ACC112 (cell line): Measurements from ENCODE around the gene GPR142.

ENCODE experiments used
- H2AFZ ChIP-seq: fragments of 200-600 bp; sonication (generic); one replicate; pipeline ENCODE4 v1.6.0; 2017; ENCODE audit warnings: antibody characterized with exemption, low read length; ENCODE audit not compliant: unreplicated experiment
- H3K27ac ChIP-seq: fragments of 200-600 bp; sonication (generic); 2 replicates; pipeline ENCODE4 v1.5.1; 2014; ENCODE audit warnings: low read depth, mild to moderate bottlenecking, antibody characterized with exemption, low read length, moderate library complexity
- H3K27me3 ChIP-seq: fragments of 200-600 bp; sonication (generic); 2 replicates; pipeline ENCODE4 v1.6.1; 2014; ENCODE audit warnings: mild to moderate bottlenecking, antibody characterized with exemption, low read length, moderate library complexity, mixed read lengths; ENCODE audit not compliant: insufficient read depth
- H3K36me3 ChIP-seq: fragments of 200-600 bp; sonication (generic); 2 replicates; pipeline ENCODE4 v1.6.1; 2016; ENCODE audit warnings: mild to moderate bottlenecking, antibody characterized with exemption, low read length, moderate library complexity, mixed read lengths; ENCODE audit not compliant: insufficient read depth
- H3K4me1 ChIP-seq: fragments of 200-600 bp; sonication (generic); one replicate; pipeline ENCODE4 v1.6.1; 2016; ENCODE audit warnings: low read length, mixed read lengths; ENCODE audit not compliant: insufficient read depth, unreplicated experiment, control insufficient read depth
- H3K4me3 ChIP-seq: fragments of 200-600 bp; sonication (generic); 2 replicates; pipeline ENCODE4 v1.5.1; 2014; ENCODE audit warnings: mild to moderate bottlenecking, low read depth, low read length
- H3K79me2 ChIP-seq: fragments of 200-600 bp; sonication (generic); one replicate; pipeline ENCODE4 v1.6.0; 2016; ENCODE audit warnings: low read length; ENCODE audit not compliant: control insufficient read depth, unreplicated experiment, insufficient read depth

The GPR142 gene

GRCh38 chr17:74344658-74345057 is 22.6 kb upstream of the GPR142 start:
- no peaks in the 10 kb centered on the region for H3K79me2 ChIP-seq
- H2AFZ ChIP-seq: no peak overlapping the region
- no peaks in the 10 kb centered on the region for H3K4me1 ChIP-seq
- H3K4me3 ChIP-seq: no peak overlapping the region
- H3K27ac ChIP-seq: no peak overlapping the region
- no peaks in the 10 kb centered on the region for H3K36me3 ChIP-seq
- H3K27me3 ChIP-seq: peaks cover 39% of the 10 kb centered on the region

DNA sequence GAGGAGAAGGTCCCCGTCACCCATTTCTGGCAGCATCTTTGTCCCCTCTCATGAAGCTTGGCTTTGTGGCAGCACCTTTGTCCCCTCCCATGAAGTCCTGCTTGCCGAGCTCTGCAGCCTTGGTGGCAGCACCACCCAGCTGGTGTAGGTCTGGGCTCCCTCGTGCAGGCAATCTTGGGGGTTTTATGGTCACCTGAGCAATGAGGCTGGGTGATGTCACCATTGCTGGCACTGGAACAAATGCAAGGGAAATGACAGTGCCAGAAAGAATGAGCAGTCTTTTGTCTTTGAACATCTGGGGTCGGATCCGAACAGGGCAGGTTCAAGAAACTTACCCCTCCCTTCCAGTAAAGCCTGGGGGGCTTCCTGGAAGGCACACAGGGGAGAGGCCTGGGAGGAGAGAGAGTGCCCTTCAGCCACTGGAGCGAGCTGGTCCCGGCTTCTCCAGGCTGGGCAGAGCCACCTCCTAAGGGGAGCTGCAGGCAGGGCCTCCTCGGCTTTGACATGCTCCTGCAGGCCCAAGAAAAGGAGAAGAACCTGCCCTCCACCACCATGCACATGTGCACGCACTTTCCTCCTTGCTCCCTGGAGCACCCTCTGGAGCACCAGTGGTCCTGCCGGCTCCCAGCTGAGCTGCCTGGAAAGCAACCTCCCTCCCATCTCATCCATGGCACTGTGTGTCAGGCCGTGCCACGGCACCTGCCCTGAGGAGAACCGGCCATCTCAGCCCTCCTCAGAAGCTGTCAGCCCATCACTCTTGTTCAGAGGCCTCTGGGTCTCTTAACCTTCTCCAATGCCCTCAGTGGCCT is 21.7 kb upstream of the GPR142 start:
- no peak overlapping the region for H3K27ac ChIP-seq
- peaks cover 46% of the 10 kb centered on the region for H3K27me3 ChIP-seq
- H2AFZ ChIP-seq: no peak overlapping the region
- no peaks in the 10 kb centered on the region for H3K36me3 ChIP-seq
- no peak overlapping the region for H3K4me3 ChIP-seq
- H3K79me2 ChIP-seq: no peaks in the 10 kb centered on the region
- no peaks in the 10 kb centered on the region for H3K4me1 ChIP-seq

DNA sequence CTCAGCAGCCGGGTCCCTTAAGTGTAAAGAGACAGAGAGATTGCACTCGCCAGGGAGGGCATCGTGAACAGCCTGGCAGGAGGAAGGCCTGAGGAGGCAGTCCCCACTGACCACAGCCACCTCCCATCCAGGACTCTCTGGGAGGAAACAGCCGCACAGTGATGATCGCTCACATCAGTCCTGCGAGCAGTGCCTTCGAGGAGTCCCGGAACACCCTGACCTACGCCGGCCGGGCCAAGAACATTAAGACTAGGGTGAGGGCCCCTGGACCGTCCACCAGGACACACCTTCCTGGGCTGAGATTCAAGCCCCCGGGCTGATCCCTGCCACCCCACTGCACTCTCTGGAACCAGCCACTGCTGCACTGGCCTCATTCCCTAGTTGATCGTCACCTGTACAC is 19.7 kb upstream of the GPR142 start:
- Histone ChIP-seq H3K4me1 (no peaks in the 10 kb centered on the region), H3K36me3 (no peaks in the 10 kb centered on the region), H3K27me3 (peaks cover 61% of the 10 kb centered on the region), H3K4me3 (no peak overlapping the region), H3K27ac (no peak overlapping the region), H2AFZ (no peak overlapping the region), H3K79me2 (no peaks in the 10 kb centered on the region)

GRCh38 chr17:74349120-74349519 is 18.2 kb upstream of the GPR142 start:
- H3K27me3 ChIP-seq: peaks cover 73% of the 10 kb centered on the region

GRCh38 chr17:74350486-74350885 is 16.8 kb upstream of the GPR142 start:
- Histone ChIP-seq H2AFZ (no peak overlapping the region), H3K4me3 (no peak overlapping the region), H3K27ac (no peak overlapping the region), H3K36me3 (no peaks in the 10 kb centered on the region), H3K79me2 (no peaks in the 10 kb centered on the region), H3K27me3 (peaks cover 72% of the 10 kb centered on the region), H3K4me1 (no peaks in the 10 kb centered on the region)

More at GRCh38 chr17:74349120-74349519, 18.2 kb upstream of the GPR142 start:
- Histone ChIP-seq H3K36me3 (no peaks in the 10 kb centered on the region), H2AFZ (no peak overlapping the region), H3K4me3 (no peak overlapping the region), H3K27ac (no peak overlapping the region), H3K79me2 (no peaks in the 10 kb centered on the region), H3K4me1 (no peaks in the 10 kb centered on the region)

DNA sequence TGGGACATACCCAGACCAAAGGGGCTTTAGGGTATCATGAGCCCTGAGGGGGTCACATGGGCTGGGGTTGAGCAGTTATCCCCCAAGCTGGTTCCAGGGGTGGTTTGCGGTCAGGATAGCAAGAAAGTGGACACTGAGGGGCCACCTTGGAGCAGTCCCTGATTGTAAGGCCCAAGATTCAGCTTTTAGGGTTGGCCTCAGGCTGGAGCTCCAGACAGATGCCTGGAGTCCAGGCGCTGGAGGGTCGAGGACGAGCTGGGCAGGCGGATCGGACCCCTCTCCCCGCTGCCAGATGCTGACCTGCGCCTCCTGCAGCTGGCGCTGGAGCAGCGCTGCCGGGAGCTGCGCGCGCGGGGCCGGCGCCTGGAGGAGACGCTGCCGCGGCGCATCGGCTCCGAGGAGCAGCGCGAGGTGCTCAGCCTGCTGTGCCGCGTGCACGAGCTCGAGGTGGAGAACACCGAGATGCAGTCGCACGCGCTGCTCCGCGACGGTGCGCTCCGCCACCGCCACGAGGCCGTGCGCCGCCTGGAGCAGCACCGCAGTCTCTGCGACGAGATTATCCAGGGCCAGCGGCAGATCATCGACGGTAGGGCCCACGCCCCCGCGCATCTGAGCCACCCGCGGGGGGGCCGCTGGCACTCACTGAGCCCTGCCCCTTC is 15.6 kb upstream of the GPR142 start:
- no peak overlapping the region for H3K4me3 ChIP-seq
- no peak overlapping the region for H2AFZ ChIP-seq
- no peaks in the 10 kb centered on the region for H3K4me1 ChIP-seq
- H3K79me2 ChIP-seq: no peaks in the 10 kb centered on the region
- no peaks in the 10 kb centered on the region for H3K36me3 ChIP-seq
- peaks cover 82% of the 10 kb centered on the region for H3K27me3 ChIP-seq
- H3K27ac ChIP-seq: no peak overlapping the region

DNA sequence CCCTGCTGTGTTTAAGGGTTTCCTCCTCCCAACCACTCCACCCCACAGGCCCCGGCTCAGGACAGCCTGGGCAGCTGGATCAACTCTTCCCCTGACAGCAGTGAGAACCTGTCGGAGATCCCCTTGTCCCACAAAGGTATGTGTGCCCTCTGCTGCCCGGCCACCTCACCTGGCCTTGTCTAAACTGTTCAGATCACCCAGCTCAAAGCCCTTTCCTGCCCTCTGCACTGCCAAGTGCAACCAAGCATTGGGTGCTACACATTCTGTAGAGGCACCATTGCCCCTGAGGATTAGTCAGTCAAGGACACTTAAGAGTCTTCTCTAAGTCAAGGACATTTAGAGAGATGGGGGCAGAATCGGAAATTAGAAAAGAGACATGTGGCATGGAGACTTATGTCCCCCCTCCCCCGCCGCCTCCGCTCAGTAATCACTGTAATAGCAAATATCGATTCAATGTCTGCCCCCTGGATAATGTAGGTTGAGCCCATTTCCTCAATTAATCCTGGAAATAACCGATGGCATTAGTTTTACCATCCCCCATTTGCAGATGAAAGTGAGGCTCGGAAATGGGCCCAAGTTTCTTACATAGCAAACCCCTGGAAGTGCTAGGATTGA is 13.8 kb upstream of the GPR142 start:
- Histone ChIP-seq H3K4me1 (no peaks in the 10 kb centered on the region), H2AFZ (no peak overlapping the region), H3K79me2 (no peaks in the 10 kb centered on the region), H3K27ac (no peak overlapping the region), H3K4me3 (no peak overlapping the region), H3K36me3 (no peaks in the 10 kb centered on the region), H3K27me3 (peaks cover 90% of the 10 kb centered on the region)

GRCh38 chr17:74354123-74354522 is 13.2 kb upstream of the GPR142 start:
- no peaks in the 10 kb centered on the region for H3K4me1 ChIP-seq
- H3K4me3 ChIP-seq: no peak overlapping the region
- no peak overlapping the region for H3K27ac ChIP-seq
- H2AFZ ChIP-seq: no peak overlapping the region
- no peaks in the 10 kb centered on the region for H3K36me3 ChIP-seq
- peaks cover 89% of the 10 kb centered on the region for H3K27me3 ChIP-seq
- H3K79me2 ChIP-seq: no peaks in the 10 kb centered on the region

GRCh38 chr17:74354561-74354960 is 12.7 kb upstream of the GPR142 start:
- peaks cover 85% of the 10 kb centered on the region for H3K27me3 ChIP-seq
- no peaks in the 10 kb centered on the region for H3K36me3 ChIP-seq
- no peak overlapping the region for H2AFZ ChIP-seq
- H3K4me3 ChIP-seq: no peak overlapping the region
- H3K79me2 ChIP-seq: no peaks in the 10 kb centered on the region
- H3K27ac ChIP-seq: no peak overlapping the region
- no peaks in the 10 kb centered on the region for H3K4me1 ChIP-seq

GRCh38 chr17:74355065-74355464 is 12.2 kb upstream of the GPR142 start:
- H3K27me3 ChIP-seq: peaks cover 83% of the 10 kb centered on the region
- no peaks in the 10 kb centered on the region for H3K79me2 ChIP-seq
- no peak overlapping the region for H2AFZ ChIP-seq
- H3K4me3 ChIP-seq: no peak overlapping the region
- no peak overlapping the region for H3K27ac ChIP-seq
- H3K36me3 ChIP-seq: no peaks in the 10 kb centered on the region
- no peaks in the 10 kb centered on the region for H3K4me1 ChIP-seq
